Stimulated activated CD4-positive, alpha-beta T cell treated with anti-CD3 and anti-CD28 coated beads, Interleukin-4, amount 100 ng/mL, for 48 hours (primary cell): ENCODE measurements around the gene ATF5.

Experiments
- DNase-seq, 2 donors: peaks; one replicate each; pipeline ENCODE4 v3.0.0-alpha.2; 2020; ENCODE audit warnings: low read depth in 2 of 2

ATF5 gene, protein sequence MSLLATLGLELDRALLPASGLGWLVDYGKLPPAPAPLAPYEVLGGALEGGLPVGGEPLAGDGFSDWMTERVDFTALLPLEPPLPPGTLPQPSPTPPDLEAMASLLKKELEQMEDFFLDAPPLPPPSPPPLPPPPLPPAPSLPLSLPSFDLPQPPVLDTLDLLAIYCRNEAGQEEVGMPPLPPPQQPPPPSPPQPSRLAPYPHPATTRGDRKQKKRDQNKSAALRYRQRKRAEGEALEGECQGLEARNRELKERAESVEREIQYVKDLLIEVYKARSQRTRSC

DNA sequence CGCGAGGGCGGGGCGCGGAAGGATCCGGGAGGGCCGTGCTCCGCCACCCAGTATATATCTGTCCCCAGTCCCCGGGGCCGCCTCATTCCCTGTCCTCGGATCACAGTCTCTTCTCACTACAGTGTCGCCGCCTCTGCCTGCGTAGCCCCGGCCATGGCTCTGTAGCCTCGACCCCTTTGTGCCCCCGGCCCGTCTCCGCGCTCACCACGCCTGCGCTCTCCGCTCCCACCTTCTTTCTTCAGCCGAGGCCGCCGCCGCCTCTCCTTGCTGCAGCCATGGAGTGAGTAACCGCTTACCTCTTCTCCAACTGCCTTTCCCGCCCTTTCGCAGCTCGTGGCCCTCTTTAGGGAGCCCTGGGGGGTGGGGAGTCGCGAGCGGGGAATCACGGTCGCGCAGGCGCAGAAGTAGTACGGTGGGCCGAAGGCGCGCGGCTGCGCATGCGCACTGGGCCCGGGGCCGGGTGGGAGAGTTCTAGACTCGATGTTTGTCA is at the start of gene ATF5, which contains the start of gene NUP62:
Gene ATF5 (plus strand): TSS at position 85 of the 490 bp plus-strand sequence. CDS start 1,646 bp downstream, outside the sequence.
Gene NUP62 (minus strand): TSS at position 384 of the 490 bp plus-strand sequence. CDS start 19,697 bp downstream, outside the sequence.
- DNase-seq, result peak; percentile 88 to 95

DNA sequence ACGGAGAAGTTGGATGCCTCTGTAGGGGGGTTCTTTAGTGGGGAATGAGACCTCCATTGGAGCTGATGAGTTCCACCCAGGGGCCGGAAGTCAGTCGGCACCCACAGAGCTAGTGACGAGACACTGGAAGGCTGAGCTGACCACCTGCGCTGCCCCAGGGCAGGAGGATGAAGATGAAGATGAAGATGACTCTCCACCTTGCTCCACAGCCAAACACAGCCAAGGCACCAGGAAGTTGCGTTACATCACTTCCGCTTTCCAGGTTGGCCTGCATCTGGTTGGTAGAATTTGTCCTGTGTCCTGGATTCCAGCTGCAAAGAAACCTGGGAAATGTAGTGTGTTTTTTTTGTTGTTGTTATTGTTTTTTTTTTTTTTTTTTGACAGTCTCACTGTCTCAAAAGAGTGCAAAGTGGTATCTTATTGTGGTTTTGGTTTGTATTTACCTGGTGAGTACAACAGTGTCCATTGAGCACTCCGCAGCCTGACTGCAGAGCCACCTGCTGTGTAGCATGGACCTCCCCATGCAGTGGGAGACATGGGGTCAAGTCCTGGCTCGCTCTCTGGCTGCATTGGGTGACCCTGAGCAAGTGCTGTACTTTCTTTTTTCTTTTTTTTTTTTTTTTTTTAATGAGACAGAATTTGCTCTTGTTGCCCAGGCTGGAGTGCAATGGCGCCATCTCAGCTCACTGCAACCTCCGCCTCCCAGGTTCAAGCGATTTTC is 49.6 kb upstream of the ATF5 start:
- DNase-seq, result no peak

DNA sequence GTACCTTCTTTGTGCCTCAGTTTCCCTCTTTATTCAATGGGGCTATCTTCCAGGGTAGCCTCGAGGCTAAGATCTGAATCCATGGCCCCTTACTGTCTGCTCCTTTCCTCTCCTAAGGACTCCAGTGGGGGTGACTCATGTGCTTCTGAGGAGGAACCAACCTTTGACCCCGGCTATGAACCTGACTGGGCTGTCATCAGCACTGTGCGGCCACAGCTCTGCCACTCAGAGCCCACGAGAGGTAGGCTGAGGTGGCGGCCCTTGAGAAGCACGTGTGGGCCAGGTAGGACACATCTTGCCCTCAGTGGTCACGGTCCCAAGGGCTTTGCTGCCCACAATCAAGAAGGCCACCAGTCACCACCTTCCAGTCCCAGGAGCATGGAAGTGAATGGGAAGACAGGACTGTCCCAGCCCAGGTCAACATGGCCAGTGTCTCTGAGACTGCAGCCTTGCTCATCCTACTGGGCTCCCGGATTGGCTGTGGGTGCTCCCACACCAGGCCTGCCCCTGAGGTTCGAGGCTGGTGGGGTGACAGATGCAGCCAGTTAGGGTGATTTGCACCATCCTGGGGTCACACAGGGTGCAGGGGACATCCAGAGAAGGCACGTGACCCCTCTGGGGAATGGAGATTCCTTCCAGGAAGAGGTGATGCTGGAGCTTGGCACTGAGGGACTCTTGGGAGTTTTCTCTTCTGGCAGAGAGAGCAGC is 48.7 kb upstream of the ATF5 start:
- no peak for DNase-seq

DNA sequence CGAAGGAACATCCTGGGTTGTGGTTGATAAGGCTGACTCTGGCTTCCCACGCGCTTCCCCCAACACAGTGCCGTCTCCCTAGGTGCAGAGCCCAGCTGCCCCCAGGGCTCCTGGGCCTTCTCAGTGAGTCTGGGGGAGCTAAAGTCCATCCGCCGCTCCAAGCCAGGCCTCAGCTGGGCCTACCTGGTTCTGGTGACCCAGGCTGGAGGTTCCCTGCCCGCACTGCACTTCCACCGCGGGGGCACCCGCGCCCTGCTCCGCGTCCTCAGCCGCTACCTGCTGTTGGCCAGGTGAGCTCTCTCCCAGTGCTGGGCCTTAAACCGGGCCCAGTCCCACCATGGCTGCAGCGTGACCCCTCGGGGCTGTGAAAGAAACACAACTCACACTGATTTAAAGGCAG is 47.8 kb upstream of the ATF5 start:
- DNase-seq, result no peak

DNA sequence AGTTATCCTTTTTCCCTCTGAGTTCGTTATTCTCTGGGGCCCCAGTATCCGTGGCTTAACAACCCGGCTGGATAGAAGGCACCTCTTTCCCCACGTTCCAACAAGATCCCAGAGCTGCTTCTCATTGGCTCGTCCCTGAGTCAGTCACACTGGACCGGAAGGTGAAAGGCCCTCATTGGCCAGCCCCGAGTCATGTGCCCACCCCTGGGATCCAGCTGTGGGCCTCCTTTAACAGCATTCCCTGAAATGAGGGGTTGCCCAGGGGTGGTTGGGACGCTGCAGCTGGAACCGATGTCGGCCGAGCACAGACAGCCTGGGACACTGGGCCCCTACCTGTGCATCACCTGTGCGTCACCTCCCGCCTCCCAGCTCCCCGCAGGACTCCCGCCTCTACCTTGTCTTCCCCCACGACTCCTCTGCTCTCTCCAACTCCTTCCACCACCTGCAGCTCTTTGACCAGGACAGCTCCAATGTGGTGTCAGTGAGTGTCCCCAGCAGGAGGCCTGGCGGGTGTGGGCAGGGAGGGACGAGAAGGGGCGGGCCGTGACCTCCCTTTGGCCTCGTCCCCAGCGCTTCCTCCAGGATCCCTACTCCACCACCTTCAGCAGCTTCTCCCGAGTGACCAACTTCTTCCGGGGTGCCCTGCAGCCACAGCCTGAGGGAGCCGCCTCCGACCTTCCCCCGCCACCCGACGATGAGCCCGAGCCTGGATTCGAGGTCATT is 47.2 kb upstream of the ATF5 start:
- no peak for DNase-seq

DNA sequence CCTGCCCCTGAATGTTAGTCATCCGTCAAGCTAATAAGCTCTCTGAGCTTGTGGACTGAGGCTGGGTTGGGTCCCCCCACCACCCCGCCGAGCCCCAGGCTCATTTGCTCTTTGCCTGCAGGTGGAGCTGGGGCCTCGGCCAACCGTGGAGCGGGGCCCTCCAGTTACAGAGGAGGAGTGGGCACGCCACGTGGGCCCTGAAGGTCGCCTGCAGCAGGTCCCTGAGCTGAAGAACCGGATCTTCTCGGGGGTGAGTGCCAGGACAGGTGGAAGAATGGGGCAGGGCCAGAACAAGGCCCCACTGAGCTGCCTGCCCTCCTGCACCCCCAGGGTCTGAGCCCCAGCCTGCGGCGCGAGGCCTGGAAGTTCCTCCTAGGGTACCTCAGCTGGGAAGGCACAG is 46.4 kb upstream of the ATF5 start:
- no peak for DNase-seq

DNA sequence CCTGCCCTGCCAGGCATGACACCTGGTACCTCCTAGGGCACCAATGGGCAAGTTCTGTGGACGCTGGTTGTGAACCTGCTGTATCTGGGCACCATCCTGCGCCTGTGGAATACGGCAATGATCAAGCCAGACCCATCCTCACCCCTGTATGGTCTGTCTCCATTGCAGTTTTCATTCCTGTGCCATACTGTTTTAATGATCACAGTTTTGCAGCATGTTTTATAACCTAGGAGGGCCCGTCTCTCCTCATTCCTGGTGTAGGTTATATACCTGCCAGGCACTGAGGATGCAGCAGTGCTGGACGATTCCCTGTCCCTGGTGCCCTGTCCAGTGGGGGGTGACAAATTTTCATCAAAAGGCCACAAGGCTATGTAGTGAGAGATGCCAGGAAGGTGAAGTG is 45.9 kb upstream of the ATF5 start:
- no peak for DNase-seq

DNA sequence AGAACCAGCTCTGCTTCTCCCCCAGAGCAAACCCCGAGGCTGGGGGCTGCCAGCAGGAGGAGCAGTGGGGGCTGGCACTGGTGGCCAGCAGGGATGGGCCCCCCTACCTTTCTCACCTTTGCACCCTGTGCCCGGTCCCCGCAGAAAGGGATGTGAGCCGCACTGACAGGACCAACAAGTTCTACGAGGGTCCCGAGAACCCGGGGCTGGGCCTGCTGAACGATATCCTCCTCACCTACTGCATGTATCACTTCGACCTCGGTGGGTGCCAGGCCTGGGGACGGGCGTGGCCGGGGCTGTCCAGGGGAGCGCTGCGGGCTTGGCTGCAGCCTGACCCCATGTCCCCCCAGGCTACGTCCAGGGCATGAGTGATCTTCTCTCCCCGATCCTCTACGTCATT is 44.9 kb upstream of the ATF5 start:
- DNase-seq, result no peak

DNA sequence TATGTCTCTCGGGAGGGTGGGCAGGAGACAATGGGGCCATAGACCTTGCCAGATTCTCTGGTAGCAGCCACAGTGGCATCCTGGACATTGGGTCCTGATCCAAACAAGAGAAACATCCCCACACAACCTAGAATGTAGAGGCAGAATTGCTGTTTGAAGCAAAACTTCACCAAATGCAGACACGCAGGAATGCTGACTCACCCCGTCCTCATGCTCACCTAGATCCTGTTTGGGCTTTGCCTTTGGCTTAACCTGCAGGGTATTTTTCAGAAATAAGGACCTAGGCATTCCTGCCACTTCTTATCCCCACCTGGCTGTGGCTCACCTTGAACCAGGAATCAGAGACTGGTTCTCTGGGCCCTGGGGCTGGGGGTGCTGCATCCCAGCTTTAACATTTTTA is 44.2 kb upstream of the ATF5 start:
- DNase-seq, result no peak

DNA sequence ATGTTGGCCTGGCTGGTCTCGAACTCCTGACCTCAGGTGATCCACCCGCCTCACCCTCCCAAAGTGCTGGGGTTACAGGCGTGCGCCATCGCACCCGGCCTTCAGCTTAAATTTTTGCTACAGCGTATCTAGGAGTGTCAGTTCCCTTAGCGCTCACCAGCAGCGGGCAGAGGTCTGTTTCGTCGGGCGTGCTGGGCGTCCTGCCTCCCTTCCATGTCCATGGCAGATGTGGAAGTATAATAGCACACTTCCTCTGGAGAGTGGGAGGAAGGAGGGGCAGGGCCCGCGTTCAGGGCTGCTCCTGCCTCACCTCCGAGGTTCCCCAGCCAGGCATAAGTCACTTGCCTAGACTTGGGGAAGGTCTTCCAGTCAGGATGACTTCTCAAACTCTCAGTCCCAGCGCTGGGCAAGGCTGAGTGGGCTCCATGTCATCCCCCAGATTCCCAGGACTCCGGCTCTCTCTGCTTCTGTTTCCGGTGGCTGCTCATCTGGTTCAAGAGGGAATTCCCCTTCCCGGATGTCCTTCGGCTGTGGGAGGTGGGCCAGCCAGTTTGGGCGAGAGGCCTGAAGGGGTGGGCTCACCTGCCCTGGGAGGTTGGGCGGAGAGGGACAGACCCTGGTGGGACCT is 41.9 kb upstream of the ATF5 start:
- DNase-seq, result no peak

DNA sequence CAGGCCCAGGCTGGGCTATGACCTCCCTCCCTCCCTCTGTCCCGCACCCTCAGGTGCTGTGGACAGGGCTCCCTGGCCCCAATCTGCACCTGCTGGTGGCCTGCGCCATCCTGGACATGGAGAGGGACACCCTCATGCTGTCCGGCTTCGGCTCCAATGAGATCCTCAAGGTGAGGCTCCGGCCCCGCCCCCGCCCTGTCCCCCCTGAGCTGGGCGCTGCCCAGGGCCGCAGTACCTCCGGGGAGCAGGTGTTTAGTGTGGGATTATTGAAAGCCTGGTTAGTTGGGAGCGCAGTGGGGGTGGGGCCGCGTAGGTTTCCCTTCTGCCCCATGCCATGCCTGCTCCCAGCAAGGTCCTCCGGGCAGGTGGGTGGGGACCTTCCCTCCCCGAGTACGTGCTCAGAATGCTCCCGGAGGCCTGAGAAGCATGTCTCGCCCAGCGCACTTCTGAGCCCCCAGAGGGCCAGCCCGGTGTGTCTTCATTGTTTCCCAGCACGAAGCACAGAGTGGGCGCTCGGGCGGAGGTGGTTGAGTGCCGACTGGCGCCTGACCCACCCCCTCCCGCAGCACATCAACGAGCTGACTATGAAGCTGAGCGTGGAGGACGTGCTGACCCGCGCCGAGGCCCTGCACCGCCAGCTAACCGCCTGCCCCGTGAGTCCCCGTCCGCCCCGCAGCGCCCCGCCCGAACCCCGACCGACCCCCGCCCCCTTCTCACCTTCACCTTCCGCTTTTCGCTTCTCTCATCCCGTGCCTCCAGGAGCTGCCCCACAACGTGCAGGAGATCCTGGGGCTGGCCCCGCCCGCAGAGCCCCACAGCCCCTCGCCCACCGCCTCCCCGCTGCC is 41.1 kb upstream of the ATF5 start:
- no peak for DNase-seq

DNA sequence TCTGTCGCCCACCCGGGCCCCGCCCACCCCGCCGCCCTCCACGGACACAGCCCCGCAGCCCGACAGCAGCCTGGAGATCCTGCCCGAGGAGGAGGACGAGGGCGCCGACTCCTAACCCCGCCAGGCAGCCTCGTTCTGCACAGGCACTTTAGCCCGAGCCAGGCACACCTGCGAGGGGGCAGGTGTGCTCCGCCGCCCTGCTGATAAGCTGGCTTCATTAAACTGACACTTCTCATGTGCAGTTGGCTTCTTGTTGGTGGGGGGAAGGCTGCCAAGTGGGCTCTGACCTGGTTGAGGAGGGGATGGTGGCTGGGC is 40.5 kb upstream of the ATF5 start:
- DNase-seq, result no peak

DNA sequence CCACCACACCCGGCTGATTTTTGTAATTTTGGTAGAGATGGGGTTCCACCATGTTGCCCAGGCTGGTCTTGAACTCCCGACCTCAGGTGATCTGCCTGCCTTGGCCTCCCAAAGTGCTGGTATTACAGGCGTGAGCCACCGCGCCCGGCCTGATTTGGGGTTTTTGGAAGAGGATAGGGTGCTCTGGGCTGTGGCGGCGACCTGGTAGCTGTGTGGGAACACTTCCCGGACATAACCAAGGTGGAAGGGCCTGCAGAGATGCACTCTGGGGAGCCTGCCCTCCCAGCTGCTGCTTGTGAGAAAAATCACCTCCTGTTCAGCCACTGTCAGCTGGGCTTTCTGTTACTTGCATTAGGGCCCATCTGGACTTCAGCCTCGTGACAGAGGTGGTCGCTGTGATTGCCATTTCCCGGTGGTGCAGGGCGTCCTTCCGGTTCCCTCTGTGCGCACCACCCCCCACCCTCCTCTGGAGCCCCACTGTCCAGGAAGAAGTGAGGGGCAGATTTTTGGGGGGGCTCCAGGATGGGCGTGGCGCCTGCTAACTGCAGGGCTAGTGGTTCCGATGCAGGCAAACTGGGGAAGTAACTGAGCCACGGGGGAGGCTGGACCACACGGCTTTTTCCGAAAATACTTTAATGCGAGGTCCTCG is 39.8 kb upstream of the ATF5 start:
- DNase-seq, result no peak

DNA sequence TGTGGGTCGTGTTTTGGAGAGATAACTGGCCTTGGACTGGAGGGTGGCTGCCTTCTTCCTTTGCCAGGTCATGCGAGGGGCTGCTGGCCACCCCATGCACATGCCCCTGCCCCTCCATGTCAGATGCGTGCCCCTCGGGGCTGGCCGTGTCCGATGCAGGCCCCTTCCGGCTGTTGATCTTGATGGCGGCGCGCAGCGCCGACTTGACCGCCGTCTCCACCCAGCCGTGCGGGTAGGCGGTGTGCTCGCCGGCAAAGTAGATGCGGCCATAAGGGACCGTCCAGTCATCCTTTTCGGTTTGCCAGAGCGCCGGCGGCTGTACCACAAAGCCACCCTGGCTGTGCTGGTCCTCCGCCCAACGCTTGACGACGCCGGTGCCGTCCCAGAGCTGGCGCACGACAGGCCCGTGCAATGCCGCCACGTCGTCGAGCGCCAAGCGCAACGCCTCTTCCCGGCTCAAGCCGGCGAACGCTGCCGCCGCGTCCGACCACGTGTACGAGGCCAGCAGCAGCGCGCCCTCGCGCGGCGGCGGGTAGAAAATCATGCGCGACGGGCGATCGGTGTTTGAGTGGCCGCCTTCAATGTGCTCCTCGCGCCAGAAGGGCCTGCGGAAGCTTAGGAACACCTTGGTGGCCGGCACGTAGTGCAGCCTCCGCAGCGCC is 39.2 kb upstream of the ATF5 start:
- peak; percentile 71 to 72 for DNase-seq

DNA sequence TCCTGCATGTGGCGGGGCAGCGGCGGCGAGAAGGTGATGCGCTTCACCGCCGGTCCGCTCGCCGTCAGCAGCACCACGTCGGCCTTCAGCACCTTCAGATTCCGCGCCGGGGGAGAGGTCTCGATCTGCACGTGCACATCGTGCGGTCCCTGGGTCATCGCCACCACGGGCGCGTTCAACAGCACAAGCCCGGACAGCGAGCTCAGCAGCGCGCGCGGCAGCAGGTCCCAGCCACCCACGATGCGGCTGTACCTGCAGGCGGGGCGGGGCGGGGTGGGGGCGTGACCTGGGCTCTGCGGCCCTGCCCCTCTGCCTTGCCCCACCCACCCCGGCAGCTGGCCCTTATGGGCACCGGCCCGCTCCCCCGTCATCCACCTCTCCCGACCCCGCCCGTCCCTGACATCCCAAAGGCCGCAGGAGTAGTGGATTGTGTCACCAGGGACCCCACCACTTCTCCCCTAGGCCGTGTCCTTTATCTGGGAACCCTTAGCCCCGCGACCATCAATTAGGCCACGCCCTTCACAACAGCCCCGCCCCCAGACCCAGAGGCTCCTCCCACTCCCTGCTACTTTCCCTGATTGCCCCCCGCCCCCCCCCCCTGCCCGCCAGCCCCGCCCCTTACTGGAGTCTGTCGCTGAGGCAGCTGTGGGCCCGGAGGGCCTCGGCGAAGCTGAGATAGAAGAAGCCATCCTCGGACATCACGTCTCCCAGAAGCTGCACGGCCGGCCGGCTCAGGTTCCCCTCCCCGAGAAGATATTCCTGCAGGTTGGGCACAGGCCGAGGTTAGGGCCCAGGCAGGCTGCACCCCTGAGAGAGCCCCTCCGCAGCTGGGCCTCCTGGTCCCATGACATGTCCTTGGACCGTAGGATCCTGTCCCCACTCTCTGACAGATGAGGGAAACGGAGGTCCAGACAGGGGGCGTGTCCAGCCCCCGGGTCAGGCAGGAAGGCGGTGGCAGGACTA is 38.4 kb upstream of the ATF5 start:
- peak; percentile 60 to 66 for DNase-seq

DNA sequence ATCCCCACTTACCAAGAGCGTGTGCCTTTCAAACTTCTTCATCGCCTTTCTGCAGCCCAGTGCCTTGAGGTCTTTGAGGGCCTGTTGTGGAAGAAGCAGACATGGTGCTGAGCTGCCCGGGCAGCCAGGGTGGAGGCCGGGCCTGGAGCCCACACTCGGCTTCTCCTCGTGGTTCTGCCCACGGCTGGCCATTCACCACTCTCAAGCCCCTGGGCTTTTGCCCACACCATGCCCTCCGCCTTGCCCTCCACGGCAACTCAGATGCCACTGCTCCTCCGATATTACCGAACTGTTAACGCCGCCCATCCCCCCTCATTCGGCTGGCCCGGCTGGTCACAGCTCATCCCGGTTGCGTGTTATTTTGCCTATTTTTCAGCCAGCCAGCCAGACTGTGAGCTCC is 37.6 kb upstream of the ATF5 start:
- DNase-seq, result no peak

DNA sequence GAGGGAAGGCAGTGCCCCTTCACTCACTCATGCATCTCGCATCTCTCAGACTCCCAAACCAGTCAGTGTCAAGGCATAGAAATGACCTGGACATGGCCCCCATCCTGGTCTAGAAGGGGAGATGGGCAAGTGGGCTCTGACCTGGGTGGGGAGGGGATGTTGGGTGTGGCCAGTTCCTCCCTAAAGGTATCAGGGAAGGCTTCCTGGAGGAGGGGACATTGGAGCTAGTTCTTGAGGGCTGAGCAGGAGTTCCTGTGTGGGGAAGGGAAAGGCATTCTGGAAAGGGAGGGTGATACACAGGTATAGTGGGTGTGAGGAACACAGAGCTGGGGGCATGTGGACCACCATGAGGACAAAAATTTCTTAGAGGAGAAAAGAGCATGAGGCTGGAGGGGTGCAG is 36.3 kb upstream of the ATF5 start:
- DNase-seq, result no peak

DNA sequence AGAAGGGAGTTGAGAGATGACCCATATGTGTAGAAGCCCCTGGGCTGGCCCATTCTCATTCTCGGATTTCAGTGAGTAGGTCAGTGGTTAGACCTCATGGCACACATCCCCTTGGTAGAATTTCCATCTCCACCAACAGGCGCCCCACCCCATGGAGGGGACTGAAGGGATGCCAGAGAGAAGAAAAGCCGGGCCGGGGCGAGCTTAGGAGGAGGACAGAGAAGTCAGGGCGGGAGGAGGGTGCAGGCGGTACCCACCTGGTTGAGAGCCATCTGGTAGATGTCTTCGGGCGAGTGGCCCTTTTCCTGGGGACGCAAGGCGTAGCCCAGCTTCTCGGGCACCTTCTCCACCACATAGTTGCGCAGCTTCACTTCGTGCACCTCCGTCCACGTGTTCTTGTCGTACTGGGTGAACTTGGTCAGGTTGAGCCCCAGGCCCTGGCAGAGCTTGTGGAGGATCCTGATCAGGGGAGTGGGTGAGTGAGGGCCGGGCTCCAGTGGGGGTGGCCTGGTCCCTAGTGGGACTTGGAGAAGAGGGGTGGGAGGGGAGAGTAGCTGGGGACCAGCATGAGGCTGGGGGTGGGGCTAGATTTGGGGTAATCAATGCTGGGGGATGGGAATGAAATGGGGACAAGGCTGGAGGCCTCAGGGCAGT is 34.9 kb upstream of the ATF5 start:
- no peak for DNase-seq
